Epithelial cell of esophagus (primary cell): Measurements from ENCODE around the gene ARID1B.

Experiments
- DNase-seq: peaks from one replicate; pipeline ENCODE4 v3.0.0; 2010; ENCODE audit warnings: low read depth
- H3K4me3 ChIP-seq: 2 replicates; pipeline ENCODE4 v1.5.1; 2011; ENCODE audit warnings: mild to moderate bottlenecking, low read length, control low read depth
- CTCF ChIP-seq: IDR thresholded peaks from 2 replicates; pipeline ENCODE4 v1.5.1; 2011; ENCODE audit warnings: low read depth, mild to moderate bottlenecking, low read length, control low read depth, inconsistent platforms; ENCODE audit not compliant: insufficient read depth; ENCODE audit errors: missing control alignments

ARID1B gene

GRCh38 chr6:157012355-157012754 is 235.2 kb downstream of the ARID1B start:
- DNase-seq: no peak
- no peak for TF ChIP-seq CTCF
- H3K4me3 ChIP-seq: no peak overlapping the region

GRCh38 chr6:157013649-157014304 is 236.6 kb downstream of the ARID1B start:
- no peak overlapping the region for H3K4me3 ChIP-seq
- no peak for DNase-seq
- TF ChIP-seq CTCF: no peak

- DNase-seq: no peak
- no peak overlapping the region for H3K4me3 ChIP-seq
Measured at GRCh38 chr6:157014871-157015270, 237.7 kb downstream of the ARID1B start.

GRCh38 chr6:157017022-157017421 is 239.8 kb downstream of the ARID1B start:
- TF ChIP-seq CTCF: no peak
- no peak overlapping the region for H3K4me3 ChIP-seq
- no peak for DNase-seq

More at GRCh38 chr6:157014871-157015270, 237.7 kb downstream of the ARID1B start:
- no peak for TF ChIP-seq CTCF

- no peak overlapping the region for H3K4me3 ChIP-seq
- no peak for TF ChIP-seq CTCF
- DNase-seq: peak; percentile 40
Measured at GRCh38 chr6:157017861-157018260, 240.7 kb downstream of the ARID1B start.

GRCh38 chr6:157019115-157019641 is 242.0 kb downstream of the ARID1B start:
- no peak overlapping the region for H3K4me3 ChIP-seq
- no peak for TF ChIP-seq CTCF
- DNase-seq: no peak

- H3K4me3 ChIP-seq: no peak overlapping the region
- no peak for DNase-seq
- no peak for TF ChIP-seq CTCF
Measured at GRCh38 chr6:157019733-157020132, 242.6 kb downstream of the ARID1B start.
